ENCODE measurements around the gene TMEM185B.
A peak's percentile ranks its signal among the peaks of the same experiment; 100 is the strongest.

TMEM185B gene

GRCh38 chr2:120251880-120252224 is 28.7 kb upstream of the TMEM185B start:
- DNase-seq (ENCODE audit: insufficient read length, low spot score) (no peak), FAIRE-seq (no peak)
- TF ChIP-seq CTCF (IDR thresholded peaks at IDR 0.05; ENCODE audit: insufficient read depth, missing control alignments) = no peak

- no peak for TF ChIP-seq CTCF (IDR thresholded peaks at IDR 0.05; ENCODE audit: insufficient read depth, missing control alignments)
- DNase-seq (ENCODE audit: insufficient read length, low spot score) (no peak), FAIRE-seq (no peak)
Observed at GRCh38 chr2:120251078-120251477, 27.9 kb upstream of the TMEM185B start.

- FAIRE-seq = no peak
- no peak for DNase-seq (ENCODE audit: insufficient read length, low spot score)
- TF ChIP-seq CTCF (IDR thresholded peaks at IDR 0.05; ENCODE audit: insufficient read depth, missing control alignments) = no peak
Observed at GRCh38 chr2:120250640-120251039, 27.4 kb upstream of the TMEM185B start.

DNA sequence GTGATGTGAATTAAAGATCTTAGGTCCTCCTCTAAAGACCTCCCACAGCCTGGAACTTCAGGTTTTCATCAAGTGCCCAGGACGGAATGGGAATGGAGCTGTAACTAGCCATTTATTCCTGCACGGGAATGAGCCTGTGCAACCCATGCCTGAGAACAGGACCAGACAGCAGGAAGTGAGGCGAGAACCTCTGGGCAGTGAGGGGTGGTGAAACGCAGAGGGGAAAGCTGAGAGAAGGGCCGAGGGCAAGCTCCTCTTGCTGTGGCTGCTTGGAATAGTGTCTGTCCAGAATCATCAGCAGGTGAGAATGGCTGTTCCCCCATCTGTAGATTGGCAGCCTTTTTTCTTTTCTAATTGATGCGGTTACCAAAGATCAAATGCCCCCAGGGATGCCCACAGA is 24.7 kb upstream of the TMEM185B start:
- FAIRE-seq = no peak

DNA sequence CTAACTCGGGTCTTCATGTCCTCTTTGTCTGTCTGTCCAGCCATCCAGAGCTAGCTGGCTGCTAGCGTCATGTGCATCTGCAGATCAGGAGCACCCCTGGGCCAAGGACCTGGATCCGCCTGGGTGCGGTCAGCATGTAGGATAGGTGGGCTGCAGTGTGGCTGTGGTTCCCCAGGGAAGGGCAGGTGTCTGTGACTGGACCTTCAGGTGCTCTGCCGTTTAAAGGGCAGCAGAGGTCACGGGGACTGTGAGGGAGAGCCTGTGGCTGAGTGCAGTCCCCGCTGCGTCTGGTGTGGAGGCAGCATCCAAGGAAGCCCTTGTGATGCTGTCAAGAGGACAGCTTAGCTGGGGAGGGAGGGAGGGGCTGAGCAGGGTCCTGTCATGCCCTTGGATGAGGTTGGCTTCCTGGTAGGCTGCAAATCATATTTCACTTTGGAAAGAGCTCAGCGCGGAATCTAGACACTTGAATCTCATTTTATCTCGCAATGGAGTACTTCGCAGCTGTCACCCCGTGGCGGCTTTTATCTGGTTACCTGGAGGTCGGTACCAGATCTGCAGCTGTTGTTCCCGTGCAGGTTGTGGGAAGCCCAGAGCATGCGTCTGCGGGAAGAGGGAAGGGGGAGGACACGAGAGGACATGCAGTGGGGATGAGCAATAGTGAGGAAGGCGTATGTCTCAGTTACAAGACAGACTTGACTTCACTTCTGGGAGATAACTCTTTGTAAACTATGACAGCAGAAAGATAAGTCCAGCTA is 23.5 kb upstream of the TMEM185B start:
- DNase-seq (ENCODE audit: insufficient read length, low spot score) (no peak), FAIRE-seq (no peak)
- TF ChIP-seq CTCF (IDR thresholded peaks at IDR 0.05; ENCODE audit: insufficient read depth, missing control alignments) = no peak

More for the DNA sequence above, 24.7 kb upstream of the TMEM185B start:
- DNase-seq (ENCODE audit: insufficient read length, low spot score) = no peak
- TF ChIP-seq CTCF (IDR thresholded peaks at IDR 0.05; ENCODE audit: insufficient read depth, missing control alignments) = no peak

GRCh38 chr2:120245520-120246332 is 22.5 kb upstream of the TMEM185B start:
- no peak for TF ChIP-seq CTCF (IDR thresholded peaks at IDR 0.05; ENCODE audit: insufficient read depth, missing control alignments)
- DNase-seq (ENCODE audit: insufficient read length, low spot score) (peak; percentile 54), FAIRE-seq (no peak)
